A549 (cell line): Measurements from ENCODE around the gene S1PR4.

ENCODE experiments used
- MYC ChIP-seq: IDR thresholded peaks from 2 replicates; pipeline ENCODE4 v1.6.1; 2012; ENCODE audit warnings: mild to moderate bottlenecking, inconsistent platforms, low read length, improper control_type of control experiment, borderline replicate concordance
- TF ChIP-seq, protein P1 (sequence below): fragments of >200 bp; sonication (Bioruptor Twin); formaldehyde crosslinking; IDR thresholded peaks from 3 replicates; pipeline ENCODE4 v1.5.1; 2016
- TF ChIP-seq, protein P2 (sequence below): fragments of 200-600 bp; sonication (generic); IDR thresholded peaks from 2 replicates; pipeline ENCODE4 v1.6.1; 2016; ENCODE audit warnings: antibody characterized with exemption, mild to moderate bottlenecking, moderate library complexity

DNA sequence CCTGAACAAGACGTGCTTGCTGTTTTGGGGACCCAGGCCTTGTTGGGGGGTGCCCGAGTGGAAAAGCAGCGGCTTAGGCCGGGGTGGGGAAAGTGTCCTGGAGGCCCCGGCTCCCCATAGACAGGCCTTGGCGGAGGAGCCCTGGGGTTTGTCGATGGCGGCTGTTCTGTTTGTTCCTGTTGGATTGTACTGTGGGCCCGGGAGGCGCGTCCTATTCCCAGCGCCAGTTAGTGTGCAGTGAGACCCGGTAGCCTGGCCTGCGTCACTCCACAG is 18.3 kb downstream of the S1PR4 start:
- TF ChIP-seq, protein P1, sequence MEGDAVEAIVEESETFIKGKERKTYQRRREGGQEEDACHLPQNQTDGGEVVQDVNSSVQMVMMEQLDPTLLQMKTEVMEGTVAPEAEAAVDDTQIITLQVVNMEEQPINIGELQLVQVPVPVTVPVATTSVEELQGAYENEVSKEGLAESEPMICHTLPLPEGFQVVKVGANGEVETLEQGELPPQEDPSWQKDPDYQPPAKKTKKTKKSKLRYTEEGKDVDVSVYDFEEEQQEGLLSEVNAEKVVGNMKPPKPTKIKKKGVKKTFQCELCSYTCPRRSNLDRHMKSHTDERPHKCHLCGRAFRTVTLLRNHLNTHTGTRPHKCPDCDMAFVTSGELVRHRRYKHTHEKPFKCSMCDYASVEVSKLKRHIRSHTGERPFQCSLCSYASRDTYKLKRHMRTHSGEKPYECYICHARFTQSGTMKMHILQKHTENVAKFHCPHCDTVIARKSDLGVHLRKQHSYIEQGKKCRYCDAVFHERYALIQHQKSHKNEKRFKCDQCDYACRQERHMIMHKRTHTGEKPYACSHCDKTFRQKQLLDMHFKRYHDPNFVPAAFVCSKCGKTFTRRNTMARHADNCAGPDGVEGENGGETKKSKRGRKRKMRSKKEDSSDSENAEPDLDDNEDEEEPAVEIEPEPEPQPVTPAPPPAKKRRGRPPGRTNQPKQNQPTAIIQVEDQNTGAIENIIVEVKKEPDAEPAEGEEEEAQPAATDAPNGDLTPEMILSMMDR, result no peak
- TF ChIP-seq, protein P2, sequence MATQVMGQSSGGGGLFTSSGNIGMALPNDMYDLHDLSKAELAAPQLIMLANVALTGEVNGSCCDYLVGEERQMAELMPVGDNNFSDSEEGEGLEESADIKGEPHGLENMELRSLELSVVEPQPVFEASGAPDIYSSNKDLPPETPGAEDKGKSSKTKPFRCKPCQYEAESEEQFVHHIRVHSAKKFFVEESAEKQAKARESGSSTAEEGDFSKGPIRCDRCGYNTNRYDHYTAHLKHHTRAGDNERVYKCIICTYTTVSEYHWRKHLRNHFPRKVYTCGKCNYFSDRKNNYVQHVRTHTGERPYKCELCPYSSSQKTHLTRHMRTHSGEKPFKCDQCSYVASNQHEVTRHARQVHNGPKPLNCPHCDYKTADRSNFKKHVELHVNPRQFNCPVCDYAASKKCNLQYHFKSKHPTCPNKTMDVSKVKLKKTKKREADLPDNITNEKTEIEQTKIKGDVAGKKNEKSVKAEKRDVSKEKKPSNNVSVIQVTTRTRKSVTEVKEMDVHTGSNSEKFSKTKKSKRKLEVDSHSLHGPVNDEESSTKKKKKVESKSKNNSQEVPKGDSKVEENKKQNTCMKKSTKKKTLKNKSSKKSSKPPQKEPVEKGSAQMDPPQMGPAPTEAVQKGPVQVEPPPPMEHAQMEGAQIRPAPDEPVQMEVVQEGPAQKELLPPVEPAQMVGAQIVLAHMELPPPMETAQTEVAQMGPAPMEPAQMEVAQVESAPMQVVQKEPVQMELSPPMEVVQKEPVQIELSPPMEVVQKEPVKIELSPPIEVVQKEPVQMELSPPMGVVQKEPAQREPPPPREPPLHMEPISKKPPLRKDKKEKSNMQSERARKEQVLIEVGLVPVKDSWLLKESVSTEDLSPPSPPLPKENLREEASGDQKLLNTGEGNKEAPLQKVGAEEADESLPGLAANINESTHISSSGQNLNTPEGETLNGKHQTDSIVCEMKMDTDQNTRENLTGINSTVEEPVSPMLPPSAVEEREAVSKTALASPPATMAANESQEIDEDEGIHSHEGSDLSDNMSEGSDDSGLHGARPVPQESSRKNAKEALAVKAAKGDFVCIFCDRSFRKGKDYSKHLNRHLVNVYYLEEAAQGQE, result no peak
- no peak for TF ChIP-seq MYC
